ENCODE data around the gene FOXE3.

The FOXE3 gene

DNA sequence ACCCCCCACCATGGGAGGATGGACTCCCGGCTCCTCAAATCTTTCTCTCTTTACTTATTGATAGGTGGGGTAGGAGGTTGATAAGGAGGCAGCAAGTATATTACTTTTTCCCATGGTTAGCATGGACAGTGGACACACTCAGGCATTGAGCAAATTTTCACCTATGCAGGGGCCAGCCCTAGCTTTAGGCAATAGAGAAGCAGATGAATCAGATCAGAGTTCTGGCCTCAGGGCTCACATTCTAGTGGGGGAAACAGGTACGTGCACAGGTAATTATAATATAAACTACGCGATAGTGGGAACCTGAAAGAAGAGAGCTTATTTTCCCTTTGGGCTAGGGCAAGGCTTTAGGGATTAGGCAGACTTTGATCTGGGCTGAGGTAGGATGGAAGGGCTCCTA, 13.5 kb upstream of the FOXE3 start:
- H2BK5ac ChIP-seq (ENCODE audit: low read length): no peak overlapping the region
- H3K4me3 ChIP-seq (ENCODE audit: low read length in 2 of 2): no peak overlapping the region
- H3K4me1 ChIP-seq (ENCODE audit: control insufficient read depth in 2 of 2, insufficient read depth in 1 of 2, low read depth in 1 of 2, low read length in 2 of 2): no peaks in the 10 kb centered on the region
- no peak overlapping the region for H3K4me2 ChIP-seq (ENCODE audit: insufficient read depth, low read length, poor library complexity, severe bottlenecking)
- H3K9me3 ChIP-seq (replicated peaks in 1 of 2; ENCODE audit: control insufficient read depth in 2 of 2, insufficient read depth in 1 of 2, low read depth in 1 of 2, low read length in 2 of 2): no peaks in the 10 kb centered on the region
- no peak overlapping the region for H2AK5ac ChIP-seq (ENCODE audit: low read depth, low read length)
- H3K79me1 ChIP-seq (ENCODE audit: low read depth, low read length): no peaks in the 10 kb centered on the region
- no peak for DNase-seq (ENCODE audit: low spot score)
- H3K9ac ChIP-seq (ENCODE audit: low read depth, low read length, poor library complexity): no peak overlapping the region
- no peak overlapping the region for H3K14ac ChIP-seq (ENCODE audit: low read length)
- H3K4ac ChIP-seq (ENCODE audit: low read length): no peak overlapping the region
- no peak overlapping the region for H2BK15ac ChIP-seq (ENCODE audit: low read length)
- H2AFZ ChIP-seq (ENCODE audit: low read length): no peak overlapping the region
- H2BK120ac ChIP-seq (ENCODE audit: low read depth, low read length): no peak overlapping the region
- no CpG with 5 or more reads among the region's 4 CpGs for WGBS, 2 donors (ENCODE audit: extremely low coverage in 2 of 2, insufficient read length in 2 of 2, insufficient replicate concordance in 1 of 2)
- no peak overlapping the region for H3K27ac ChIP-seq (replicated peaks; ENCODE audit: low read length)
- H4K91ac ChIP-seq (ENCODE audit: low read depth, low read length, poor library complexity): no peak overlapping the region
- H3K36me3 ChIP-seq (replicated peaks in 1 of 2; ENCODE audit: control insufficient read depth in 2 of 2, insufficient read depth in 2 of 2, low read length in 2 of 2): no peaks in the 10 kb centered on the region
- H3K23ac ChIP-seq (ENCODE audit: low read depth, low read length, poor library complexity): no peak overlapping the region
- H2BK12ac ChIP-seq (ENCODE audit: low read length): no peak overlapping the region
- H3K27me3 ChIP-seq (ENCODE audit: control insufficient read depth in 3 of 3, insufficient read depth in 3 of 3, low read depth in 1 of 3, low read length in 3 of 3): peaks cover 0 to 45% (median 0%) of the 10 kb centered on the region in 3 experiments
- H4K8ac ChIP-seq (ENCODE audit: low read depth, low read length): no peak overlapping the region
- no peak overlapping the region for H3K18ac ChIP-seq (ENCODE audit: low read length)

DNA sequence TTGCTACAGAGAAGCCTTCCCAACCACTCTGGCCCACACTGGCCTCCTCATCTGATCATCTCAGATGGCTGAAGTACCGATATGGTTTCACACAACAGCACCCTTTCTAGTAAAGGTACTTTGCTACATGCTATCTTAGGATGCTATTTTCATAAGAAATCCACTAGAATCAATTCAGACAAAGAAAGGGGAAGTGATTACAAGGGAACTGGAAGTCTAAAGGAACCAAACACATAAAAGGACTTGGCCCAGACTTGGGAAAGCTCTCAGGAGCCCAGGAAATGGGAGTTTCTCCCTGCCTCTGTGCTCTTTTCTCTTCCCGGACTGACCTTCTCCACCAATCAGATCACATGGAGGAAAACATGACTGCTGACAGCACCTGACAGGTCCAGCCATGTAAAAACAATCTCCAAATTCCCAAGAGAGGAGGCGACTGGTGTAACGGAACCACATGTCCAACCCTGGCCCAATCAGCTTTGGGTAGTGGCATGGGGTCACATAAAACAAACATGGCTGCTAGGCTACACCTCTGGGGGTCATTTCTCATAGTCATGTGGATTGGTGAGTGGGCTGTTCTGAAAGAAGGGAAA, 12.7 kb upstream of the FOXE3 start:
- Histone ChIP-seq H3K4me1 (ENCODE audit: control insufficient read depth in 2 of 2, insufficient read depth in 1 of 2, low read depth in 1 of 2, low read length in 2 of 2) (no peaks in the 10 kb centered on the region), H3K9me3 (replicated peaks in 1 of 2; ENCODE audit: control insufficient read depth in 2 of 2, insufficient read depth in 1 of 2, low read depth in 1 of 2, low read length in 2 of 2) (no peaks in the 10 kb centered on the region), H3K36me3 (replicated peaks in 1 of 2; ENCODE audit: control insufficient read depth in 2 of 2, insufficient read depth in 2 of 2, low read length in 2 of 2) (no peaks in the 10 kb centered on the region), H3K4me2 (ENCODE audit: insufficient read depth, low read length, poor library complexity, severe bottlenecking) (no peak overlapping the region), H4K91ac (ENCODE audit: low read depth, low read length, poor library complexity) (no peak overlapping the region), H2BK5ac (ENCODE audit: low read length) (no peak overlapping the region), H2BK120ac (ENCODE audit: low read depth, low read length) (no peak overlapping the region), H3K27ac (replicated peaks; ENCODE audit: low read length) (no peak overlapping the region), H3K4ac (ENCODE audit: low read length) (no peak overlapping the region), H2BK15ac (ENCODE audit: low read length) (no peak overlapping the region), H3K4me3 (ENCODE audit: low read length in 2 of 2) (no peak overlapping the region), H3K9ac (ENCODE audit: low read depth, low read length, poor library complexity) (no peak overlapping the region), H3K18ac (ENCODE audit: low read length) (no peak overlapping the region), H3K27me3 (ENCODE audit: control insufficient read depth in 3 of 3, insufficient read depth in 3 of 3, low read depth in 1 of 3, low read length in 3 of 3) (peaks cover 0 to 53% (median 0%) of the 10 kb centered on the region in 3 experiments), H3K79me1 (ENCODE audit: low read depth, low read length) (no peaks in the 10 kb centered on the region), H3K23ac (ENCODE audit: low read depth, low read length, poor library complexity) (no peak overlapping the region), H2AK5ac (ENCODE audit: low read depth, low read length) (no peak overlapping the region), H2AFZ (ENCODE audit: low read length) (no peak overlapping the region), H4K8ac (ENCODE audit: low read depth, low read length) (no peak overlapping the region), H3K14ac (ENCODE audit: low read length) (no peak overlapping the region), H2BK12ac (ENCODE audit: low read length) (no peak overlapping the region)
- WGBS, 2 donors (ENCODE audit: extremely low coverage in 2 of 2, insufficient read length in 2 of 2, insufficient replicate concordance in 1 of 2): no CpG with 5 or more reads among the region's 4 CpGs
- no peak for DNase-seq (ENCODE audit: low spot score)

- H3K27me3 ChIP-seq (ENCODE audit: control insufficient read depth in 3 of 3, insufficient read depth in 3 of 3, low read depth in 1 of 3, low read length in 3 of 3): peaks cover 0 to 74% (median 0%) of the 10 kb centered on the region in 3 experiments
- H2BK120ac ChIP-seq (ENCODE audit: low read depth, low read length): no peak overlapping the region
- H4K91ac ChIP-seq (ENCODE audit: low read depth, low read length, poor library complexity): no peak overlapping the region
- H2BK12ac ChIP-seq (ENCODE audit: low read length): no peak overlapping the region
- no peaks in the 10 kb centered on the region for H3K79me1 ChIP-seq (ENCODE audit: low read depth, low read length)
- H3K4me1 ChIP-seq (ENCODE audit: control insufficient read depth in 2 of 2, insufficient read depth in 1 of 2, low read depth in 1 of 2, low read length in 2 of 2): no peaks in the 10 kb centered on the region
- H3K27ac ChIP-seq (replicated peaks; ENCODE audit: low read length): no peak overlapping the region
- H2AFZ ChIP-seq (ENCODE audit: low read length): no peak overlapping the region
- no peak for DNase-seq (ENCODE audit: low spot score)
- no peak overlapping the region for H3K4me2 ChIP-seq (ENCODE audit: insufficient read depth, low read length, poor library complexity, severe bottlenecking)
- H3K4ac ChIP-seq (ENCODE audit: low read length): no peak overlapping the region
- H3K14ac ChIP-seq (ENCODE audit: low read length): no peak overlapping the region
- no peak overlapping the region for H2AK5ac ChIP-seq (ENCODE audit: low read depth, low read length)
- no peak overlapping the region for H2BK5ac ChIP-seq (ENCODE audit: low read length)
- H4K8ac ChIP-seq (ENCODE audit: low read depth, low read length): no peak overlapping the region
- H3K18ac ChIP-seq (ENCODE audit: low read length): no peak overlapping the region
- H2BK15ac ChIP-seq (ENCODE audit: low read length): no peak overlapping the region
- H3K9me3 ChIP-seq (replicated peaks in 1 of 2; ENCODE audit: control insufficient read depth in 2 of 2, insufficient read depth in 1 of 2, low read depth in 1 of 2, low read length in 2 of 2): no peaks in the 10 kb centered on the region
- no peak overlapping the region for H3K9ac ChIP-seq (ENCODE audit: low read depth, low read length, poor library complexity)
- no peak overlapping the region for H3K23ac ChIP-seq (ENCODE audit: low read depth, low read length, poor library complexity)
- no CpG with 5 or more reads among the region's 5 CpGs for WGBS, 2 donors (ENCODE audit: extremely low coverage in 2 of 2, insufficient read length in 2 of 2, insufficient replicate concordance in 1 of 2)
- no peak overlapping the region for H3K4me3 ChIP-seq (ENCODE audit: low read length in 2 of 2)
- H3K36me3 ChIP-seq (replicated peaks in 1 of 2; ENCODE audit: control insufficient read depth in 2 of 2, insufficient read depth in 2 of 2, low read length in 2 of 2): no peaks in the 10 kb centered on the region
Measured at GRCh38 chr1:47405697-47406096, 10.4 kb upstream of the FOXE3 start.

DNA sequence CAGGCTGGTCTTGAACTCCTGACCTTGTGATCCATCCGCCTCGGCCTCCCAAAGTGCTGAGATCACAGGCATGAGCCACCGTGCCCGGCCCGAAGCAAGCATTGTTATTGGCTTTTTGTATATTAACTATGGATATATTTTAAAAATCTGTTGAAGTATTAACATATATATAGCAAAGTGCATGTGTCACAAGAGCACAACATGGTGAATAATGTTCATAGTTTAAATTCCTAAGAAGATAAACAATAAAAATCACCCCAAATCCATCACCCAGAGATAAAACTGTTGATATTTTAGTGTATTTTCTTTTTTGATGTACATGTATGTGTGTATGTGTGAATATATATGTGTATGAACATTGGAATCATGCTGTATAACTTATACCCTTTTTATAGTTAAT, 9.1 kb upstream of the FOXE3 start:
- H4K91ac ChIP-seq (ENCODE audit: low read depth, low read length, poor library complexity): no peak overlapping the region
- no peak overlapping the region for H3K14ac ChIP-seq (ENCODE audit: low read length)
- H3K9me3 ChIP-seq (replicated peaks in 1 of 2; ENCODE audit: control insufficient read depth in 2 of 2, insufficient read depth in 1 of 2, low read depth in 1 of 2, low read length in 2 of 2): no peaks in the 10 kb centered on the region
- H3K79me1 ChIP-seq (ENCODE audit: low read depth, low read length): no peaks in the 10 kb centered on the region
- H2BK15ac ChIP-seq (ENCODE audit: low read length): no peak overlapping the region
- no peak overlapping the region for H2AK5ac ChIP-seq (ENCODE audit: low read depth, low read length)
- no peaks in the 10 kb centered on the region for H3K36me3 ChIP-seq (replicated peaks in 1 of 2; ENCODE audit: control insufficient read depth in 2 of 2, insufficient read depth in 2 of 2, low read length in 2 of 2)
- no peak overlapping the region for H3K9ac ChIP-seq (ENCODE audit: low read depth, low read length, poor library complexity)
- peaks cover 0 to 73% (median 0%) of the 10 kb centered on the region in 3 experiments for H3K27me3 ChIP-seq (ENCODE audit: control insufficient read depth in 3 of 3, insufficient read depth in 3 of 3, low read depth in 1 of 3, low read length in 3 of 3)
- no peak overlapping the region for H4K8ac ChIP-seq (ENCODE audit: low read depth, low read length)
- H3K4ac ChIP-seq (ENCODE audit: low read length): no peak overlapping the region
- no CpG with 5 or more reads among the region's 5 CpGs for WGBS, 2 donors (ENCODE audit: extremely low coverage in 2 of 2, insufficient read length in 2 of 2, insufficient replicate concordance in 1 of 2)
- no peak overlapping the region for H3K4me3 ChIP-seq (ENCODE audit: low read length in 2 of 2)
- H3K4me2 ChIP-seq (ENCODE audit: insufficient read depth, low read length, poor library complexity, severe bottlenecking): no peak overlapping the region
- H3K4me1 ChIP-seq (ENCODE audit: control insufficient read depth in 2 of 2, insufficient read depth in 1 of 2, low read depth in 1 of 2, low read length in 2 of 2): peaks cover 0 to under 1% of the 10 kb centered on the region in 2 donors
- no peak overlapping the region for H2BK12ac ChIP-seq (ENCODE audit: low read length)
- H2AFZ ChIP-seq (ENCODE audit: low read length): no peak overlapping the region
- H2BK120ac ChIP-seq (ENCODE audit: low read depth, low read length): no peak overlapping the region
- no peak for DNase-seq (ENCODE audit: low spot score)
- H3K27ac ChIP-seq (replicated peaks; ENCODE audit: low read length): no peak overlapping the region
- no peak overlapping the region for H3K18ac ChIP-seq (ENCODE audit: low read length)
- H2BK5ac ChIP-seq (ENCODE audit: low read length): no peak overlapping the region
- no peak overlapping the region for H3K23ac ChIP-seq (ENCODE audit: low read depth, low read length, poor library complexity)

Measured in neuronal stem cell (in vitro differentiated cells).